HG02885 (cell line): Measurements from ENCODE around the gene OPALIN.

Experiments
- ATAC-seq: cut with Tn5 transposase; IDR thresholded peaks from one replicate; pipeline ENCODE4 v1.9.1; 2021; ENCODE audit warnings: mild to moderate bottlenecking; ENCODE audit not compliant: unreplicated experiment, poor library complexity

OPALIN gene

GRCh38 chr10:96374985-96375830 lies 16.4 kb upstream of the OPALIN start:
- ATAC-seq, result peak; percentile 75

DNA sequence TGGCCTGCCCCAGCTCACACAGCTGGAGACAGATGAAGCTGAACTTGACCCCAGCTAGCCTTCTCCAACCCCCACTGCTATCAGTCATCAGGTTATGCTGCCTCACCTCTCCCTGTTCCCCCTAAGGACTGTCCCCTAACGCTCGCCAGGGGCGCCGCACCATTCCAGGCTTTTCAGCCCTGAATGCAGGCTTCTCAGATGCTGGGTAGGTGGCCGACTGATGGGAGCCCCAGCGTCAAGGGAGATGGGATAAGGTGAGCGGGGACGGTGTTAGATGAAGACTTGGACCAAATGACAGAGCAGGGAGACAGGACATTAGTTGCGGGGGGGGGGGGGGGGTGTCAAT lies 15.8 kb upstream of the OPALIN start:
- ATAC-seq, result no peak

GRCh38 chr10:96374004-96374403 lies 15.2 kb upstream of the OPALIN start:
- no peak for ATAC-seq

DNA sequence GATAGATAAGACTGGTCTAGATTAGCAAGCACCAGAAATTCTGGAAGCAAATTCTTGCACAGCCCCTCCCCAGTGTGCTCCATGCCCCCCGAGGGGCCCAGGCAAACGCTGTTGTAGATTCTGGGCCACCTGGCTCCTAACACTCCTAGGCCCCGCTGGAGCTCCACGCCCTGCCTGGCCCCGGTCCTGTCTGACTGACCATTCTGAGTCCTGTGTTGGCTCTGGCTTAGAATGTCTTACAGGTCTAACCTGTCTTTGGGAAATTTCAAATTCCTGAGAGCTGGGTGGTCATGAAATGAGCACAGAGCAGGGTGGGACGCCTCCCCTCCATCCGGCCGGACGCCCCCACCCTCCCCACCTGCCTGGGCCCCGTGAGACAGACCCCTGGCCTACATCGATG lies 12.6 kb upstream of the OPALIN start:
- no peak for ATAC-seq

- no peak for ATAC-seq
Measured at GRCh38 chr10:96370584-96371157, 11.9 kb upstream of the OPALIN start.

- no peak for ATAC-seq
Measured at GRCh38 chr10:96369890-96370583, 11.2 kb upstream of the OPALIN start.

DNA sequence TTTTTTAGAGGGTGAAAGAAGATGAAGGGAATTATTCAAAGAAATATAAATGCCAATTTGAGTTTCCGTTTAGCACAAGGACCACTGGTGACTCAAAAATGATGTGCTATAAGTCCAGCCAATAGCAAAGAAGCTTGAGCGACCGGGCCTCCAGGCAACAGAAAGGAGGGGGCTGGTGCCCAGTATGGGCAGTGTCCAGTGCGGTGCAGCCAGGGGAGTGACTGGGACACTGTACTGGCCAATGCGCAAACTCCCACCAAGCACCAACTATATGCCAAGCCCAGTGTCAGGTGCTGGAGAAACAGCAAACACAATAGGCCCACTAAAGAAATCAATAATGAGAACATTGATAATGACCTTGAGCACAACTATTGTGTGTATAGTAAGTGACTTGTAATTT lies 10.2 kb upstream of the OPALIN start:
- ATAC-seq, result no peak

- no peak for ATAC-seq
Measured at GRCh38 chr10:96367470-96367869, 8.7 kb upstream of the OPALIN start.

- no peak for ATAC-seq
Measured at GRCh38 chr10:96366508-96366907, 7.7 kb upstream of the OPALIN start.

DNA sequence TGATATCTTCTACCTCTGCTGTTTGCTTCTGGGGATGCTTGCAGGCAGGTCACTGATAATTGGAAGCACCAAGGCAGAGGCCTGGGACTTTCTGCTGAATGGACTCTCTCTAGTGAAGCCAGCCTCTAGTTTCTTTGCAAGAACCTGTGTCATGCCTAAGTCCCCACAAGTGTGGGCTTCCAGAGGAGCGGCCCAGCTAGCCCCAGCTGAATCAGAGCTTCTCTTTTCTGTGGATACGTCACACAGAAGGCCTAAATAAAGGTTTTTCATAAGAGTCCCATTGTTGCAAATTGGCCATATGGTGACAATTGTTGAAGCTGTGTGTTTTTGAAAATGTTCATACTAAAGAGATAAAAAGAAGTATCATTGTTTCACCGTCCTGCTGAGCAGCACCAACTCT lies 6.8 kb upstream of the OPALIN start:
- ATAC-seq, result no peak

DNA sequence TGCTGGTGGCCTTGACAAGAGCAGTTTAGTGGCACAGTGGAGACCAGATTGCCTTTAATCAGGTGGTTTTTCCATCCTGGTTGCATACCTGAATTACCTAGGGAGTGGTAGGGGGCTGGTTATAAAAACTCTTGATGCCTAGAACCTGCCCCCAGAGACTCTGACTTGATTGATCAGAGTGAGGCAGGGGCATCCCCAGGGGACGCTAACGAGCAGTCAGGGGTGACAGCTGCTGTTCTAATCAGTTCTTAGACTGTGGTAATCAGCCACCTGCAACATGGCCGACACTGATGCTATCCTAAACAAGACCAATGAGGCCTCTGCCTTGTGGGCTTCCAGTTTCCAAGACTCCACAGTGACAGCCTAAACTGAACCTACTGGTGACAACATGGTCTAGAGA lies 2.0 kb upstream of the OPALIN start:
- no peak for ATAC-seq

GRCh38 chr10:96360331-96360730 lies 1.5 kb upstream of the OPALIN start:
- ATAC-seq, result no peak

- ATAC-seq, result no peak
Measured at GRCh38 chr10:96359616-96360015, 814 bp upstream of the OPALIN start.

- ATAC-seq, result no peak
Measured at GRCh38 chr10:96357038-96357620, 1.7 kb downstream of the OPALIN start.

- no peak for ATAC-seq
Measured at GRCh38 chr10:96352582-96352981, 6.2 kb downstream of the OPALIN start.

GRCh38 chr10:96352027-96352426 lies 6.8 kb downstream of the OPALIN start:
- no peak for ATAC-seq

- no peak for ATAC-seq
Measured at GRCh38 chr10:96346295-96346694, 12.5 kb downstream of the OPALIN start.

- no peak for ATAC-seq
Measured at GRCh38 chr10:96345222-96345621, 13.6 kb downstream of the OPALIN start.

DNA sequence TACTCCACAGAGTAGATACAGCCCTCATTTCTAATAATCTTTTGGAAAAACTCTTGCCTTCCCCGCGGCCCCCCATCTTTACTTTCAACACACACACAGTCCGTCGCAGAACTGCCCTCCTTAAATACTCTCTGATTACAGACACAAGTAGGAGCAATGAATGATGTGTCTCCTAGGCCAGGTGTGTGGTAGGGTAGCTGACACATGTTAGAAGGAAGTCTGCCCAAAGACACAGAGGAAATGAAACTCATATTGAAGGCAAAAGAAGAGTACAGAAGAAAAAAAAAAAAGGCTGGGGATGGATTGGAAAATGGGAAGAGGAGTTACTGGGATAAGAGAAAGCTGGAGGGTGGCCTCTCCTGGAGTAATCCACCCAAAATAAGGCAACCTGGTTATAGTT lies 14.6 kb downstream of the OPALIN start:
- no peak for ATAC-seq

GRCh38 chr10:96342402-96342801 lies 16.4 kb downstream of the OPALIN start:
- no peak for ATAC-seq
